Measurements from ENCODE around the gene USP33. TPM values are rescaled to one million over a fixed set of nuclear protein-coding genes. Genes with fewer than 3 reads are reported as not detected.

Gene USP33
- total and polyA plus RNA-seq, 2 of the 8 experiments (the other 6 are each of a cell fraction or from before 2014, with no cell fraction given) = 20.0 to 55.5 TPM

DNA sequence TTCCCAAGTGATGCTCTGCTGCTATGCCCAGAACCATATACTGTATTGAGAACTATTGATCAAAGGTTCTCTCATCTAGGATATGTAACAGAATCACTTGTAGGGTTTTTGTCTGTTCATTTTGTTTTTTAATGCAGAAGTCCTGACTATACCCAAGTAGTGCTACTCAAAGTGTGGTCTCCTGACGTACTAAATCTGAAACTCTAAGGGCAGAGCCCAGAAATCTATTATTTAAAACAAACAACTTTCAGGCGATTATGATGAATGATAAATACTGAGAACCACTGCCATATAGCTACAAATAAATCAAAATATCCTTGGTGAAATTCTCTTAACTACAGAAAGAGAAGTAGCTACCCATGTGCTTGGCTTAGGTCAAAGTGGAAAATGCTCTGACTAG lies 87.3 kb downstream of the USP33 start:
- no peak overlapping the region for H3K4me2 ChIP-seq (ENCODE audit: insufficient read depth in 1 of 2, low read depth in 2 of 2, low read length in 2 of 2)
- no peak for FAIRE-seq
- TF ChIP-seq TAF1 (IDR thresholded peaks at IDR 0.05; ENCODE audit: low read depth, low read length) (no peak), SP2 (IDR thresholded peaks at IDR 0.05; ENCODE audit: low read length) (no peak), BCL11A (IDR thresholded peaks at IDR 0.05; ENCODE audit: low read depth in 2 of 2, low read length in 2 of 2) (no peak), PHF8 (conservative IDR thresholded peaks at IDR 0.05; ENCODE audit: low read depth, low read length) (no peak), ATF2 (IDR thresholded peaks at IDR 0.05; ENCODE audit: low read length) (no peak), POLR2A (IDR thresholded peaks at IDR 0.05; ENCODE audit: control extremely low read depth in 1 of 2, low read depth in 2 of 2, low read length in 2 of 2) (no peak), USF2 (IDR thresholded peaks at IDR 0.05; ENCODE audit: low read length) (no peak), YY1 (IDR thresholded peaks at IDR 0.05; ENCODE audit: low read depth, low read length) (no peak), NANOG (IDR thresholded peaks at IDR 0.05; ENCODE audit: insufficient read depth, low read depth, low read length, poor library complexity, severe bottlenecking) (no peak), BACH1 (IDR thresholded peaks at IDR 0.05; ENCODE audit: low read length) (no peak), SP1 (IDR thresholded peaks at IDR 0.05; ENCODE audit: low read depth, low read length) (no peak), CEBPB (IDR thresholded peaks at IDR 0.05; ENCODE audit: low read depth, low read length) (no peak), CHD2 (IDR thresholded peaks at IDR 0.05; ENCODE audit: low read length) (no peak)

More for the DNA sequence above, 87.3 kb downstream of the USP33 start:
- Histone ChIP-seq H4K20me1 (replicated peaks in 1 of 2; ENCODE audit: control insufficient read depth in 1 of 2, insufficient read depth in 2 of 2, low read length in 2 of 2) (peaks cover 4 to 7% of the 10 kb centered on the region in 2 experiments), H2AK5ac (ENCODE audit: low read depth, low read length) (no peak overlapping the region), H2AFZ (ENCODE audit: low read length) (no peak overlapping the region), H4K5ac (ENCODE audit: insufficient read length, low read depth, low read length) (no peak overlapping the region), H3K4me1 (replicated peaks in 1 of 4; ENCODE audit: control insufficient read depth in 3 of 4, insufficient read depth in 4 of 4, low read length in 3 of 4) (peaks cover 0 to 4% (median under 1%) of the 10 kb centered on the region in 4 experiments; a peak in 2 of 7 replicates), H3K9ac (replicated peaks in 1 of 4; ENCODE audit: extremely low read depth in 1 of 4, low read depth in 3 of 4, low read length in 3 of 4) (no peak overlapping the region), H3K9me3 (ENCODE audit: insufficient read depth in 2 of 2, low read depth in 1 of 2, low read length in 1 of 2) (no peaks in the 10 kb centered on the region), H2BK15ac (ENCODE audit: low read length) (no peak overlapping the region), H2BK20ac (ENCODE audit: low read length) (no peak overlapping the region), H4K8ac (ENCODE audit: extremely low read depth, insufficient read depth, low read length) (no peak overlapping the region), H3K4me3 (ENCODE audit: extremely low read depth in 1 of 4, insufficient read depth in 2 of 4, low read depth in 3 of 4, low read length in 4 of 4) (no peak overlapping the region), H3K36me3 (ENCODE audit: control insufficient read depth in 2 of 4, insufficient read depth in 4 of 4, low read length in 3 of 4) (no peaks in the 10 kb centered on the region; a peak in 1 of 8 replicates), H3K27ac (ENCODE audit: low read depth, low read length) (no peak overlapping the region), H3K27me3 (replicated peaks in 1 of 4; ENCODE audit: control insufficient read depth in 3 of 4, extremely low read depth in 1 of 4, insufficient read depth in 3 of 4, low read length in 3 of 4) (no peaks in the 10 kb centered on the region), H3K18ac (ENCODE audit: extremely low read depth, low read length) (no peak overlapping the region), H3K14ac (ENCODE audit: insufficient read length) (no peak overlapping the region), H2BK12ac (ENCODE audit: low read depth, low read length) (no peak overlapping the region), H3K79me1 (ENCODE audit: low read depth, low read length) (no peaks in the 10 kb centered on the region; the same call in none of the 2 replicates), H3K79me2 (ENCODE audit: control insufficient read depth in 1 of 2, insufficient read depth in 2 of 2, low read length in 2 of 2) (peaks cover 7 to 100% of the 10 kb centered on the region in 2 experiments), H3K56ac (replicated peaks; ENCODE audit: insufficient read length, low read depth, low read length) (no peak overlapping the region), H3K23me2 (ENCODE audit: low read depth, low read length) (no peaks in the 10 kb centered on the region), H2BK120ac (replicated peaks; ENCODE audit: low read depth, low read length) (no peak overlapping the region), H3K23ac (ENCODE audit: insufficient read length) (no peak overlapping the region), H3K4ac (replicated peaks; ENCODE audit: insufficient read length, low read depth, low read length) (no peak overlapping the region), H2BK5ac (ENCODE audit: low read depth, low read length) (no peak overlapping the region), H4K91ac (replicated peaks; ENCODE audit: insufficient read length, low read length) (no peak overlapping the region)
- ChIA-PET POLR2A (ENCODE audit: partially characterized antibody) (interaction anchor here (8.5 kb wide), 1 partner anchor 10 kb away, joined by 57 read pairs; the partner anchor contains the start of gene ZZZ3), CTCF (ENCODE audit: partially characterized antibody) (interaction anchor here (0.9 kb wide), 1 partner anchor 9 kb away, joined by 3 read pairs; no protein-coding TSS in a partner anchor)
- 80% methylated on average over 2 of the region's 2 CpGs; no CpG with 5 or more reads in 1 of the 2 experiments for WGBS, 2 experiments (ENCODE audit: extremely low coverage in 1 of 2, insufficient coverage in 1 of 2, insufficient read length in 1 of 2, insufficient replicate concordance in 2 of 2, low coverage in 1 of 2, low lambda C conversion rate in 2 of 2, missing lambda C conversion rate in 1 of 2)
- no peak for DNase-seq (ENCODE audit: low read depth in 1 of 2, low spot score in 2 of 2)

All from H1 (cell line).